Measurements from ENCODE around the gene ENTPD2. TPM values are rescaled to one million over a fixed set of nuclear protein-coding genes. Genes with fewer than 3 reads are reported as not detected.

The ENTPD2 gene
- total and polyA plus RNA-seq, 9 of the 15 experiments (the other 6 are each of a cell fraction or from before 2014, with no cell fraction given) = 0.04 to 0.60 (median 0.14) TPM; not detected in 4

DNA sequence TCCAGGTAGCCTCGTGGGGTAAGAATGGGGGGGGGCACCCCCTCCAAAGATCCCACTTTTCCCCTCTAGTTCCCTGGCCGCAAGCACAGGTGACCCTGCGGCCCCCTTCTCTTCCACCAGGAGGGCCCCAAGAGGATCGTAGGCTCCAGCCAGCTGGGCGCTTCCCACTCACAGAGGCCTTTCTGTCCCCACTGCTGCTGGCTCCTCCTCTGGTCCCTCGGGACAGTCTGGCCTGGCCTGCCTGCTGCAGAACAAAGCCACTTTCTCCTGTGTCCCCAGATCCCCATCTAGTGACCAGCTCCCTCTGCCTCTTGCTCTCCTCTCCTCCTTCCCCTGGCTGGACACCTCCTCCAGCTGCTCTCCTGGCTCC is 17.0 kb upstream of the ENTPD2 start (continued):
- TF ChIP-seq, protein P1, sequence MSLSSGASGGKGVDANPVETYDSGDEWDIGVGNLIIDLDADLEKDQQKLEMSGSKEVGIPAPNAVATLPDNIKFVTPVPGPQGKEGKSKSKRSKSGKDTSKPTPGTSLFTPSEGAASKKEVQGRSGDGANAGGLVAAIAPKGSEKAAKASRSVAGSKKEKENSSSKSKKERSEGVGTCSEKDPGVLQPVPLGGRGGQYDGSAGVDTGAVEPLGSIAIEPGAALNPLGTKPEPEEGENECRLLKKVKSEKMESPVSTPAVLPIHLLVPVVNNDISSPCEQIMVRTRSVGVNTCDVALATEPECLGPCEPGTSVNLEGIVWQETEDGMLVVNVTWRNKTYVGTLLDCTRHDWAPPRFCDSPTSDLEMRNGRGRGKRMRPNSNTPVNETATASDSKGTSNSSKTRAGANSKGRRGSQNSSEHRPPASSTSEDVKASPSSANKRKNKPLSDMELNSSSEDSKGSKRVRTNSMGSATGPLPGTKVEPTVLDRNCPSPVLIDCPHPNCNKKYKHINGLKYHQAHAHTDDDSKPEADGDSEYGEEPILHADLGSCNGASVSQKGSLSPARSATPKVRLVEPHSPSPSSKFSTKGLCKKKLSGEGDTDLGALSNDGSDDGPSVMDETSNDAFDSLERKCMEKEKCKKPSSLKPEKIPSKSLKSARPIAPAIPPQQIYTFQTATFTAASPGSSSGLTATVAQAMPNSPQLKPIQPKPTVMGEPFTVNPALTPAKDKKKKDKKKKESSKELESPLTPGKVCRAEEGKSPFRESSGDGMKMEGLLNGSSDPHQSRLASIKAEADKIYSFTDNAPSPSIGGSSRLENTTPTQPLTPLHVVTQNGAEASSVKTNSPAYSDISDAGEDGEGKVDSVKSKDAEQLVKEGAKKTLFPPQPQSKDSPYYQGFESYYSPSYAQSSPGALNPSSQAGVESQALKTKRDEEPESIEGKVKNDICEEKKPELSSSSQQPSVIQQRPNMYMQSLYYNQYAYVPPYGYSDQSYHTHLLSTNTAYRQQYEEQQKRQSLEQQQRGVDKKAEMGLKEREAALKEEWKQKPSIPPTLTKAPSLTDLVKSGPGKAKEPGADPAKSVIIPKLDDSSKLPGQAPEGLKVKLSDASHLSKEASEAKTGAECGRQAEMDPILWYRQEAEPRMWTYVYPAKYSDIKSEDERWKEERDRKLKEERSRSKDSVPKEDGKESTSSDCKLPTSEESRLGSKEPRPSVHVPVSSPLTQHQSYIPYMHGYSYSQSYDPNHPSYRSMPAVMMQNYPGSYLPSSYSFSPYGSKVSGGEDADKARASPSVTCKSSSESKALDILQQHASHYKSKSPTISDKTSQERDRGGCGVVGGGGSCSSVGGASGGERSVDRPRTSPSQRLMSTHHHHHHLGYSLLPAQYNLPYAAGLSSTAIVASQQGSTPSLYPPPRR (CRISPR knock-in tag; IDR thresholded peaks at IDR 0.05; ENCODE audit: borderline replicate concordance) = no peak
- TF ChIP-seq EWSR1 (IDR thresholded peaks at IDR 0.05; ENCODE audit: borderline replicate concordance, low read depth, partially characterized antibody) (no peak), MECOM (CRISPR knock-in tag; IDR thresholded peaks at IDR 0.05) (no peak), ATF1 (CRISPR knock-in tag; IDR thresholded peaks at IDR 0.05) (no peak), ATF1 (tag; IDR thresholded peaks at IDR 0.05) (no peak), ZNF644 (tag; IDR thresholded peaks at IDR 0.05; ENCODE audit: low read depth) (no peak), ZNF780A (CRISPR knock-in tag; IDR thresholded peaks at IDR 0.05) (no peak), HSF4 (CRISPR knock-in tag; IDR thresholded peaks at IDR 0.05; ENCODE audit: borderline replicate concordance) (no peak), NR4A1 (CRISPR knock-in tag; IDR thresholded peaks at IDR 0.05) (no peak), NR4A1 (tag; IDR thresholded peaks at IDR 0.05) (no peak), MAFF (IDR thresholded peaks at IDR 0.05; ENCODE audit: low read length) (no peak), CREB1 (IDR thresholded peaks at IDR 0.05) (no peak), CREB1 (CRISPR knock-in tag; IDR thresholded peaks at IDR 0.05) (peak; percentile 62), XRCC5 (IDR thresholded peaks at IDR 0.05; ENCODE audit: low read depth, low read length) (peak; percentile 85; the same call in 1 of the 2 replicates), CREM (IDR thresholded peaks at IDR 0.05; ENCODE audit: low read depth) (no peak)
- TF ChIP-seq, protein P2, sequence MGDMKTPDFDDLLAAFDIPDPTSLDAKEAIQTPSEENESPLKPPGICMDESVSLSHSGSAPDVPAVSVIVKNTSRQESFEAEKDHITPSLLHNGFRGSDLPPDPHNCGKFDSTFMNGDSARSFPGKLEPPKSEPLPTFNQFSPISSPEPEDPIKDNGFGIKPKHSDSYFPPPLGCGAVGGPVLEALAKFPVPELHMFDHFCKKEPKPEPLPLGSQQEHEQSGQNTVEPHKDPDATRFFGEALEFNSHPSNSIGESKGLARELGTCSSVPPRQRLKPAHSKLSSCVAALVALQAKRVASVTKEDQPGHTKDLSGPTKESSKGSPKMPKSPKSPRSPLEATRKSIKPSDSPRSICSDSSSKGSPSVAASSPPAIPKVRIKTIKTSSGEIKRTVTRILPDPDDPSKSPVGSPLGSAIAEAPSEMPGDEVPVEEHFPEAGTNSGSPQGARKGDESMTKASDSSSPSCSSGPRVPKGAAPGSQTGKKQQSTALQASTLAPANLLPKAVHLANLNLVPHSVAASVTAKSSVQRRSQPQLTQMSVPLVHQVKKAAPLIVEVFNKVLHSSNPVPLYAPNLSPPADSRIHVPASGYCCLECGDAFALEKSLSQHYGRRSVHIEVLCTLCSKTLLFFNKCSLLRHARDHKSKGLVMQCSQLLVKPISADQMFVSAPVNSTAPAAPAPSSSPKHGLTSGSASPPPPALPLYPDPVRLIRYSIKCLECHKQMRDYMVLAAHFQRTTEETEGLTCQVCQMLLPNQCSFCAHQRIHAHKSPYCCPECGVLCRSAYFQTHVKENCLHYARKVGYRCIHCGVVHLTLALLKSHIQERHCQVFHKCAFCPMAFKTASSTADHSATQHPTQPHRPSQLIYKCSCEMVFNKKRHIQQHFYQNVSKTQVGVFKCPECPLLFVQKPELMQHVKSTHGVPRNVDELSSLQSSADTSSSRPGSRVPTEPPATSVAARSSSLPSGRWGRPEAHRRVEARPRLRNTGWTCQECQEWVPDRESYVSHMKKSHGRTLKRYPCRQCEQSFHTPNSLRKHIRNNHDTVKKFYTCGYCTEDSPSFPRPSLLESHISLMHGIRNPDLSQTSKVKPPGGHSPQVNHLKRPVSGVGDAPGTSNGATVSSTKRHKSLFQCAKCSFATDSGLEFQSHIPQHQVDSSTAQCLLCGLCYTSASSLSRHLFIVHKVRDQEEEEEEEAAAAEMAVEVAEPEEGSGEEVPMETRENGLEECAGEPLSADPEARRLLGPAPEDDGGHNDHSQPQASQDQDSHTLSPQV (IDR thresholded peaks at IDR 0.05) = 0 out of 2 replicates have a peak, but pooled peaks have one; percentile 39

Data from K562 (cell line).